Activated T-cell treated with anti-CD3 and anti-CD28 coated beads, Interleukin-2, amount 50 U/mL, for 72 hours (primary cell): Measurements from ENCODE around the gene ZNF629. TPM values are rescaled to one million over a fixed set of nuclear protein-coding genes. Genes with fewer than 3 reads are reported as not detected.

Experiments
- total RNA-seq, 2 donors: library from RNA; stranded (reverse); gene quantifications; one replicate each; pipeline ENCODE4 v1.2.3, GENCODE V29; 2022

ZNF629 gene
- total RNA-seq, 2 donors from 2014 or later, result 3.7 TPM

Other genes starting within 250 kb of the ZNF629 start
- gene ZNF764, start 228.8 kb downstream of the ZNF629 start, total RNA-seq, result 10 to 100 TPM; 10.7 to 12.7 TPM
- 10 to 100 TPM; 14.5 TPM for gene ZNF688, start 215.5 kb downstream of the ZNF629 start, total RNA-seq
- gene ZNF785, start 201.5 kb downstream of the ZNF629 start, total RNA-seq, result 10 to 100 TPM; 10.9 to 12.6 TPM
- 10 to 100 TPM; 12.8 to 17.7 TPM for gene ZNF689, start 176.8 kb downstream of the ZNF629 start, total RNA-seq
- 100 to 1,000 TPM; 108 to 124 TPM for gene PRR14, start 136.2 kb downstream of the ZNF629 start, total RNA-seq
- gene FBRS, start 128.8 kb downstream of the ZNF629 start, total RNA-seq, result 100 to 1,000 TPM; 170 to 185 TPM
- gene SRCAP, start 88.0 kb downstream of the ZNF629 start, total RNA-seq, result 10 to 100 TPM; 52.9 to 64.7 TPM
- 10 to 100 TPM; 38.0 to 38.5 TPM for gene PHKG2, start 38.8 kb downstream of the ZNF629 start, total RNA-seq
- 1 to 10 TPM; 3.2 to 4.7 TPM for gene CFAP119, start 25.1 kb downstream of the ZNF629 start, total RNA-seq
- 10 to 100 TPM; 60.2 to 63.5 TPM for gene RNF40, start 24.9 kb downstream of the ZNF629 start, total RNA-seq
- gene BCL7C, start 106.9 kb upstream of the ZNF629 start, total RNA-seq, result 10 to 100 TPM; 21.7 to 23.2 TPM
- gene CTF1, start 109.4 kb upstream of the ZNF629 start, total RNA-seq, result under 1 TPM; 0.25 to 0.72 TPM
- 10 to 100 TPM; 24.9 to 25.7 TPM for gene FBXL19, start 136.4 kb upstream of the ZNF629 start, total RNA-seq
- 10 to 100 TPM; 13.6 to 15.6 TPM for gene ORAI3, start 161.9 kb upstream of the ZNF629 start, total RNA-seq
- 10 to 100 TPM; 19.1 to 25.5 TPM for gene SETD1A, start 170.5 kb upstream of the ZNF629 start, total RNA-seq
- gene HSD3B7, start 198.0 kb upstream of the ZNF629 start, total RNA-seq, result 1 to 10 TPM; 2.4 to 4.7 TPM
- 1 to 10 TPM; 2.2 to 6.1 TPM for gene STX1B, start 223.4 kb upstream of the ZNF629 start, total RNA-seq
- 10 to 100 TPM; 51.8 to 54.7 TPM for gene STX4, start 246.4 kb upstream of the ZNF629 start, total RNA-seq